GM23338 (cell line): ENCODE results near the gene FNDC3B. TPM values are rescaled to one million over a fixed set of nuclear protein-coding genes. Genes with fewer than 3 reads are reported as not detected.

Experiments used
- ATAC-seq: fragments of 200-7000 bp; cut with Tn5 transposase; 3 replicates; pipeline ENCODE4 v1.9.1; 2020
- DNase-seq: peaks from one replicate; pipeline ENCODE4 v3.0.0-alpha.2; 2015; ENCODE audit warnings: low spot score
- H2AFZ ChIP-seq: fragments of 200-600 bp; sonication (generic); 2 replicates; pipeline ENCODE4 v1.8.0; 2016; ENCODE audit warnings: antibody characterized with exemption, mild to moderate bottlenecking, moderate library complexity
- H3F3A ChIP-seq: fragments of 200-600 bp; sonication (generic); replicated peaks from 2 replicates; pipeline ENCODE4 v1.8.0; 2017; ENCODE audit warnings: antibody characterized with exemption, mixed run types, low read depth
- H3K27ac ChIP-seq: fragments of 200-600 bp; sonication (generic); 2 replicates; pipeline ENCODE4 v1.6.1; 2016; ENCODE audit warnings: low read depth
- H3K27me3 ChIP-seq: fragments of 200-600 bp; sonication (generic); 2 replicates; pipeline ENCODE4 v1.8.0; 2016; ENCODE audit warnings: mild to moderate bottlenecking, mixed run types, moderate library complexity; ENCODE audit not compliant: insufficient read depth
- H3K36me3 ChIP-seq: fragments of 200-600 bp; sonication (generic); 2 replicates; pipeline ENCODE4 v1.8.0; 2016; ENCODE audit warnings: mild to moderate bottlenecking; ENCODE audit not compliant: insufficient read depth
- H3K4me1 ChIP-seq: fragments of 200-600 bp; sonication (generic); 2 replicates; pipeline ENCODE4 v1.8.0; 2016; ENCODE audit warnings: mild to moderate bottlenecking, moderate library complexity; ENCODE audit not compliant: insufficient read depth
- H3K4me2 ChIP-seq: fragments of 200-600 bp; sonication (generic); 2 replicates; pipeline ENCODE4 v1.7.1; 2017; ENCODE audit warnings: mixed run types
- H3K4me3 ChIP-seq: fragments of 200-600 bp; sonication (generic); 2 replicates; pipeline ENCODE4 v1.6.1; 2016; ENCODE audit warnings: mixed run types
- H3K79me2 ChIP-seq: fragments of 200-600 bp; sonication (generic); replicated peaks from 2 replicates; pipeline ENCODE4 v1.8.0; 2017; ENCODE audit warnings: mild to moderate bottlenecking; ENCODE audit not compliant: insufficient read depth
- H3K9me2 ChIP-seq: fragments of 200-600 bp; sonication (generic); 2 replicates; pipeline ENCODE4 v1.8.0; 2017; ENCODE audit not compliant: insufficient read depth
- H4K20me1 ChIP-seq: fragments of 200-600 bp; sonication (generic); replicated peaks from 2 replicates; pipeline ENCODE4 v1.8.0; 2017; ENCODE audit warnings: mild to moderate bottlenecking; ENCODE audit not compliant: insufficient read depth
- H3K27ac Mint-ChIP-seq: 2 replicates; pipeline ENCODE4 v1.8.0; 2020; ENCODE audit warnings: inconsistent platforms, mild to moderate bottlenecking, moderate library complexity, mixed read lengths
- H3K27me3 Mint-ChIP-seq: 3 replicates; pipeline ENCODE4 v1.8.0; 2022; ENCODE audit warnings: low read depth, mild to moderate bottlenecking, moderate library complexity, mixed read lengths, inconsistent platforms; ENCODE audit not compliant: insufficient read depth, poor library complexity
- H3K36me3 Mint-ChIP-seq: 3 replicates; pipeline ENCODE4 v1.8.0; 2021; ENCODE audit warnings: low read depth, mild to moderate bottlenecking, inconsistent platforms, moderate library complexity, mixed read lengths
- H3K4me1 Mint-ChIP-seq: 3 replicates; pipeline ENCODE4 v1.8.0; 2020; ENCODE audit warnings: mild to moderate bottlenecking, inconsistent platforms, mixed read lengths
- H3K4me3 Mint-ChIP-seq: 3 replicates; pipeline ENCODE4 v1.8.0; 2021; ENCODE audit warnings: moderate library complexity, mild to moderate bottlenecking, inconsistent platforms, mixed read lengths
- H3K9me3 Mint-ChIP-seq: 3 replicates; pipeline ENCODE4 v1.8.0; 2020; ENCODE audit warnings: moderate library complexity, mild to moderate bottlenecking, inconsistent platforms, mixed read lengths
- CREB1 ChIP-seq: fragments of 250-450 bp; sonication (Bioruptor Pico); IDR thresholded peaks from 2 replicates; pipeline ENCODE4 v1.5.0; 2020; ENCODE audit warnings: low read depth, mild to moderate bottlenecking, moderate library complexity
- POLR2AphosphoS5 ChIP-seq: IDR thresholded peaks from 2 replicates; pipeline ENCODE4 v1.6.1; 2016; ENCODE audit warnings: antibody characterized with exemption, low read depth
- polyA plus RNA-seq: library from polyadenylated mRNA; unstranded; fragments of >200 nt; fragmentation: Nextera tagmentation; extraction: Ambion mirVana; gene quantifications from 2 replicates; pipeline ENCODE4 v1.2.1, GENCODE V29; 2016
- total RNA-seq: library from RNA; depleted of rRNA; stranded (reverse); fragments of >200 nt; shearing (Covaris generic); gene quantifications from 2 replicates; pipeline ENCODE4 v1.2.3, GENCODE V29; 2014
- TF ChIP-seq, protein P1 (sequence below), 2 experiments: fragments of 200-600 bp in 1 of 2; sonication (generic) in 1 of 2; conservative IDR thresholded peaks; 2 replicates each; pipeline versions ENCODE4 v1.5.1 to v1.6.1; 2016 to 2017; ENCODE audit warnings: antibody characterized with exemption in 2 of 2, low read depth in 2 of 2, mild to moderate bottlenecking in 2 of 2, moderate library complexity in 1 of 2
- TF ChIP-seq, protein P2 (sequence below): fragments of 250-450 bp; sonication (Bioruptor Pico); IDR thresholded peaks from 2 replicates; pipeline ENCODE4 v1.5.0; 2020; ENCODE audit warnings: mild to moderate bottlenecking, moderate library complexity
- TF ChIP-seq, protein P3 (sequence below): IDR thresholded peaks from one replicate; pipeline ENCODE4 v1.6.1; 2018; ENCODE audit warnings: antibody characterized with exemption; ENCODE audit not compliant: unreplicated experiment

The FNDC3B gene
- total and polyA plus RNA-seq, 2 experiments from 2014 or later = 19.1 to 55.4 TPM

DNA sequence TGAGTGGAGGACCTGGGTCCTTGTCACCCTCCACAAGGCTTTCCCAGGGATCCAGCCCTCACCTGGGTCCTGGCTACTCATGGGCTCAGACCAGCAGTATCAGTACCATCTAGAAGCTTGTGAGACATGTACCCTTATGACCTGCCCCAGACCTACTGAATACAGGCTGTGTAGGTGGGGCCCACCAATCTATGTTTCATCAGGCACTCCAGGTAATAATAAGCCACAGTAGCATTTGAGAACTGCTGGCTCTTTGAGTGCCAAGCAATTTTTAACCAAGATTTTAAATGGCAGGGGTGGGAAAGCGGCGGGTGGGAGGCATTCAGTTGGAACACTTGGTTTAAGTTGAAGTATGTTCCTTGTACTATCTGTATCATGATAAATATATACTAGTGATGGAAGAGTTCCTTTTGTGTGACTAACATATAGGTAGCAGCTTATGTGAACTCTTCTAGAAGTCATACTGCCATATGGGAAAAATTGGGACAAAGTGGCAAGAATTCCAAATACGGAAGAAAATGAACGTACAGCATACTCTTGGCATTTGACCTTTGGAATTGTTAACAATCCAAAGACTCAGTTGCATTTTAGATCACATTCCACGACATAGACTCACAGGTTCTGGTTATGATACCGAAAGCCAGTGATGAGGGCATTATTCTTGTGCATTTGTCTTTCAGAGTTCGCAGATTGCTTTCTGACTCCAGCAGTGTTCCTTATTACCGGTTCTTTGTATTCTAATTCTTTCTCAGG, 218.4 kb downstream of the FNDC3B start:
- no peak for TF ChIP-seq POLR2AphosphoS5
- TF ChIP-seq, protein P1, sequence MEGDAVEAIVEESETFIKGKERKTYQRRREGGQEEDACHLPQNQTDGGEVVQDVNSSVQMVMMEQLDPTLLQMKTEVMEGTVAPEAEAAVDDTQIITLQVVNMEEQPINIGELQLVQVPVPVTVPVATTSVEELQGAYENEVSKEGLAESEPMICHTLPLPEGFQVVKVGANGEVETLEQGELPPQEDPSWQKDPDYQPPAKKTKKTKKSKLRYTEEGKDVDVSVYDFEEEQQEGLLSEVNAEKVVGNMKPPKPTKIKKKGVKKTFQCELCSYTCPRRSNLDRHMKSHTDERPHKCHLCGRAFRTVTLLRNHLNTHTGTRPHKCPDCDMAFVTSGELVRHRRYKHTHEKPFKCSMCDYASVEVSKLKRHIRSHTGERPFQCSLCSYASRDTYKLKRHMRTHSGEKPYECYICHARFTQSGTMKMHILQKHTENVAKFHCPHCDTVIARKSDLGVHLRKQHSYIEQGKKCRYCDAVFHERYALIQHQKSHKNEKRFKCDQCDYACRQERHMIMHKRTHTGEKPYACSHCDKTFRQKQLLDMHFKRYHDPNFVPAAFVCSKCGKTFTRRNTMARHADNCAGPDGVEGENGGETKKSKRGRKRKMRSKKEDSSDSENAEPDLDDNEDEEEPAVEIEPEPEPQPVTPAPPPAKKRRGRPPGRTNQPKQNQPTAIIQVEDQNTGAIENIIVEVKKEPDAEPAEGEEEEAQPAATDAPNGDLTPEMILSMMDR (conservative IDR thresholded peaks at IDR 0.05; ENCODE audit: low read depth in 2 of 2) = no peak
- Histone ChIP-seq H3K9me2 (no peaks in the 10 kb centered on the region), H2AFZ (no peak overlapping the region), H3K4me2 (no peak overlapping the region), H4K20me1 (no peaks in the 10 kb centered on the region), H3K4me1 (peaks cover 36% of the 10 kb centered on the region), H3K4me3 (no peak overlapping the region), H3K27ac (peak overlapping the region; percentile 55; the same call in 1 of the 2 replicates), H3K27me3 (no peaks in the 10 kb centered on the region), H3K36me3 (no peaks in the 10 kb centered on the region; the same call in 1 of the 2 replicates), H3F3A (no peaks in the 10 kb centered on the region), H3K79me2 (peaks cover 4% of the 10 kb centered on the region; the same call in 1 of the 2 replicates)
- no peaks in the 10 kb centered on the region; the same call in 2 of the 3 replicates for H3K9me3 Mint-ChIP-seq
- ATAC-seq = no peak
- peak overlapping the region; percentile 67; the same call in 1 of the 2 replicates for H3K27ac Mint-ChIP-seq
- H3K36me3 Mint-ChIP-seq = peaks cover 19% of the 10 kb centered on the region
- H3K4me3 Mint-ChIP-seq = no peak overlapping the region
- DNase-seq = no peak
- H3K27me3 Mint-ChIP-seq = peaks cover 4% of the 10 kb centered on the region
- H3K4me1 Mint-ChIP-seq = peaks cover 41% of the 10 kb centered on the region

DNA sequence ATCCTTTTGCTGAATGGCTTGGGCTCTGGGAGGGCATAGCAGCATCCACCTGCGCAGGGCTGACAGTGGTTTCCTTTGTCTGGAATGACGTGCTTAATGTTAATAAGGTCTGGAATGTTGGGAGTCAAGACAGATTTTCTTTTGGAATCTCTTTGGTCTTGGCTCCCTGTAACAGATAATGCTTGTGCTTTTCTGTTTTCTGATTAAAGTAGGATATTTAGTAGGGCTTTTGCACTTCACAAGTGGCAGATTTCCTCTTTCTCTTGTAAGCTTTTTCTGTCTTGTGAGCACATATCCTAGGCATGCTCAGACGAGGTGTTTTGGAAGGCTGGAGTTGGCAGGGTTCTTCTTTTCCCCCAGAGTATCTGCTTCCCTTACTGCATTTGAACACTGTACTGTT, 219.2 kb downstream of the FNDC3B start:
- peaks cover 19% of the 10 kb centered on the region for H3K36me3 Mint-ChIP-seq
- no peaks in the 10 kb centered on the region for H3K9me2 ChIP-seq
- H2AFZ ChIP-seq = no peak overlapping the region
- H3K36me3 ChIP-seq = no peaks in the 10 kb centered on the region; the same call in 1 of the 2 replicates
- H3K27me3 ChIP-seq = no peaks in the 10 kb centered on the region
- H4K20me1 ChIP-seq = no peaks in the 10 kb centered on the region
- no peak overlapping the region for H3K4me2 ChIP-seq
- ATAC-seq (peak; percentile 52), DNase-seq (peak; percentile 31)
- peak overlapping the region; percentile 76 for H3K27ac Mint-ChIP-seq
- H3K27me3 Mint-ChIP-seq = peaks cover 4% of the 10 kb centered on the region
- H3K4me1 Mint-ChIP-seq = peaks cover 41% of the 10 kb centered on the region
- no peak overlapping the region for H3K4me3 Mint-ChIP-seq
- no peak overlapping the region for H3K4me3 ChIP-seq
- H3K79me2 ChIP-seq = peaks cover 7% of the 10 kb centered on the region; the same call in 1 of the 2 replicates
- H3F3A ChIP-seq = no peaks in the 10 kb centered on the region
- peak overlapping the region; percentile 55 for H3K27ac ChIP-seq
- H3K9me3 Mint-ChIP-seq = no peaks in the 10 kb centered on the region; the same call in 2 of the 3 replicates
- peaks cover 36% of the 10 kb centered on the region for H3K4me1 ChIP-seq
- TF ChIP-seq, protein P2, sequence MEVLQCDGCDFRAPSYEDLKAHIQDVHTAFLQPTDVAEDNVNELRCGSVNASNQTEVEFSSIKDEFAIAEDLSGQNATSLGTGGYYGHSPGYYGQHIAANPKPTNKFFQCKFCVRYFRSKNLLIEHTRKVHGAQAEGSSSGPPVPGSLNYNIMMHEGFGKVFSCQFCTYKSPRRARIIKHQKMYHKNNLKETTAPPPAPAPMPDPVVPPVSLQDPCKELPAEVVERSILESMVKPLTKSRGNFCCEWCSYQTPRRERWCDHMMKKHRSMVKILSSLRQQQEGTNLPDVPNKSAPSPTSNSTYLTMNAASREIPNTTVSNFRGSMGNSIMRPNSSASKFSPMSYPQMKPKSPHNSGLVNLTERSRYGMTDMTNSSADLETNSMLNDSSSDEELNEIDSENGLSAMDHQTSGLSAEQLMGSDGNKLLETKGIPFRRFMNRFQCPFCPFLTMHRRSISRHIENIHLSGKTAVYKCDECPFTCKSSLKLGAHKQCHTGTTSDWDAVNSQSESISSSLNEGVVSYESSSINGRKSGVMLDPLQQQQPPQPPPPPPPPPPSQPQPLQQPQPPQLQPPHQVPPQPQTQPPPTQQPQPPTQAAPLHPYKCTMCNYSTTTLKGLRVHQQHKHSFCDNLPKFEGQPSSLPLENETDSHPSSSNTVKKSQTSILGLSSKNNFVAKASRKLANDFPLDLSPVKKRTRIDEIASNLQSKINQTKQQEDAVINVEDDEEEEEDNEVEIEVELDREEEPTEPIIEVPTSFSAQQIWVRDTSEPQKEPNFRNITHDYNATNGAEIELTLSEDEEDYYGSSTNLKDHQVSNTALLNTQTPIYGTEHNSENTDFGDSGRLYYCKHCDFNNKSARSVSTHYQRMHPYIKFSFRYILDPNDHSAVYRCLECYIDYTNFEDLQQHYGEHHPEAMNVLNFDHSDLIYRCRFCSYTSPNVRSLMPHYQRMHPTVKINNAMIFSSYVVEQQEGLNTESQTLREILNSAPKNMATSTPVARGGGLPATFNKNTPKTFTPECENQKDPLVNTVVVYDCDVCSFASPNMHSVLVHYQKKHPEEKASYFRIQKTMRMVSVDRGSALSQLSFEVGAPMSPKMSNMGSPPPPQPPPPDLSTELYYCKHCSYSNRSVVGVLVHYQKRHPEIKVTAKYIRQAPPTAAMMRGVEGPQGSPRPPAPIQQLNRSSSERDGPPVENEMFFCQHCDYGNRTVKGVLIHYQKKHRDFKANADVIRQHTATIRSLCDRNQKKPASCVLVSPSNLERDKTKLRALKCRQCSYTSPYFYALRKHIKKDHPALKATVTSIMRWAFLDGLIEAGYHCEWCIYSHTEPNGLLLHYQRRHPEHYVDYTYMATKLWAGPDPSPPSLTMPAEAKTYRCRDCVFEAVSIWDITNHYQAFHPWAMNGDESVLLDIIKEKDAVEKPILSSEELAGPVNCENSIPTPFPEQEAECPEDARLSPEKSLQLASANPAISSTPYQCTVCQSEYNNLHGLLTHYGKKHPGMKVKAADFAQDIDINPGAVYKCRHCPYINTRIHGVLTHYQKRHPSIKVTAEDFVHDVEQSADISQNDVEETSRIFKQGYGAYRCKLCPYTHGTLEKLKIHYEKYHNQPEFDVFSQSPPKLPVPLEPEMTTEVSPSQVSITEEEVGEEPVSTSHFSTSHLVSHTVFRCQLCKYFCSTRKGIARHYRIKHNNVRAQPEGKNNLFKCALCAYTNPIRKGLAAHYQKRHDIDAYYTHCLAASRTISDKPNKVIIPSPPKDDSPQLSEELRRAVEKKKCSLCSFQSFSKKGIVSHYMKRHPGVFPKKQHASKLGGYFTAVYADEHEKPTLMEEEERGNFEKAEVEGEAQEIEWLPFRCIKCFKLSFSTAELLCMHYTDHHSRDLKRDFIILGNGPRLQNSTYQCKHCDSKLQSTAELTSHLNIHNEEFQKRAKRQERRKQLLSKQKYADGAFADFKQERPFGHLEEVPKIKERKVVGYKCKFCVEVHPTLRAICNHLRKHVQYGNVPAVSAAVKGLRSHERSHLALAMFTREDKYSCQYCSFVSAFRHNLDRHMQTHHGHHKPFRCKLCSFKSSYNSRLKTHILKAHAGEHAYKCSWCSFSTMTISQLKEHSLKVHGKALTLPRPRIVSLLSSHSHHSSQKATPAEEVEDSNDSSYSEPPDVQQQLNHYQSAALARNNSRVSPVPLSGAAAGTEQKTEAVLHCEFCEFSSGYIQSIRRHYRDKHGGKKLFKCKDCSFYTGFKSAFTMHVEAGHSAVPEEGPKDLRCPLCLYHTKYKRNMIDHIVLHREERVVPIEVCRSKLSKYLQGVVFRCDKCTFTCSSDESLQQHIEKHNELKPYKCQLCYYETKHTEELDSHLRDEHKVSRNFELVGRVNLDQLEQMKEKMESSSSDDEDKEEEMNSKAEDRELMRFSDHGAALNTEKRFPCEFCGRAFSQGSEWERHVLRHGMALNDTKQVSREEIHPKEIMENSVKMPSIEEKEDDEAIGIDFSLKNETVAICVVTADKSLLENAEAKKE (CRISPR knock-in tag) = no peak
- TF ChIP-seq, protein P3, sequence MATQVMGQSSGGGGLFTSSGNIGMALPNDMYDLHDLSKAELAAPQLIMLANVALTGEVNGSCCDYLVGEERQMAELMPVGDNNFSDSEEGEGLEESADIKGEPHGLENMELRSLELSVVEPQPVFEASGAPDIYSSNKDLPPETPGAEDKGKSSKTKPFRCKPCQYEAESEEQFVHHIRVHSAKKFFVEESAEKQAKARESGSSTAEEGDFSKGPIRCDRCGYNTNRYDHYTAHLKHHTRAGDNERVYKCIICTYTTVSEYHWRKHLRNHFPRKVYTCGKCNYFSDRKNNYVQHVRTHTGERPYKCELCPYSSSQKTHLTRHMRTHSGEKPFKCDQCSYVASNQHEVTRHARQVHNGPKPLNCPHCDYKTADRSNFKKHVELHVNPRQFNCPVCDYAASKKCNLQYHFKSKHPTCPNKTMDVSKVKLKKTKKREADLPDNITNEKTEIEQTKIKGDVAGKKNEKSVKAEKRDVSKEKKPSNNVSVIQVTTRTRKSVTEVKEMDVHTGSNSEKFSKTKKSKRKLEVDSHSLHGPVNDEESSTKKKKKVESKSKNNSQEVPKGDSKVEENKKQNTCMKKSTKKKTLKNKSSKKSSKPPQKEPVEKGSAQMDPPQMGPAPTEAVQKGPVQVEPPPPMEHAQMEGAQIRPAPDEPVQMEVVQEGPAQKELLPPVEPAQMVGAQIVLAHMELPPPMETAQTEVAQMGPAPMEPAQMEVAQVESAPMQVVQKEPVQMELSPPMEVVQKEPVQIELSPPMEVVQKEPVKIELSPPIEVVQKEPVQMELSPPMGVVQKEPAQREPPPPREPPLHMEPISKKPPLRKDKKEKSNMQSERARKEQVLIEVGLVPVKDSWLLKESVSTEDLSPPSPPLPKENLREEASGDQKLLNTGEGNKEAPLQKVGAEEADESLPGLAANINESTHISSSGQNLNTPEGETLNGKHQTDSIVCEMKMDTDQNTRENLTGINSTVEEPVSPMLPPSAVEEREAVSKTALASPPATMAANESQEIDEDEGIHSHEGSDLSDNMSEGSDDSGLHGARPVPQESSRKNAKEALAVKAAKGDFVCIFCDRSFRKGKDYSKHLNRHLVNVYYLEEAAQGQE = no peak
- TF ChIP-seq, protein P1 (conservative IDR thresholded peaks at IDR 0.05; ENCODE audit: low read depth in 2 of 2) = no peak
- TF ChIP-seq CREB1 (CRISPR knock-in tag) = no peak
